Measurements from ENCODE around the gene PDZD7. TPM values are rescaled to one million over a fixed set of nuclear protein-coding genes. Genes with fewer than 3 reads are reported as not detected.

The PDZD7 gene
- total RNA-seq, 6 experiments from 2014 or later = 1.1 to 1.9 (median 1.2) TPM

DNA sequence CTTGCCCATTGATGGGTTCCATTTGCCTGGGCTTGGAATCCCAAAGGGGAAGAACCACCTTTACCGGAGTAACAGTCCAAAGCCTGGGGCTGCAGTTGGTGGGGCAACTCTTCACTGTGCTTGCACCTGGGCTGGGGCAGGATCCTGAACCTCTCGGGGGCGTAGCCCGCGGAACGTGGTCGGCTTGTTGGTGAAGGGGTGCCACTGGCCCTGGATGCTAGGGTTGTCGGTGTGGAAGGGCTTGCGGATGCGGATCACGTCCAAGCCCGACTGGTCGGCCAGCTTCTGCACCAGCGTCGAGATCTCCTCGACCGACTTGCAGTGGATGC lies 44.3 kb downstream of the PDZD7 start:
- Mint-ChIP-seq H3K9me3 (no peaks in the 10 kb centered on the region), H3K36me3 (ENCODE audit: low read depth) (peaks cover 21% of the 10 kb centered on the region), H3K4me1 (ENCODE audit: low read depth) (peaks cover 27% of the 10 kb centered on the region), H3K27me3 (ENCODE audit: insufficient read depth) (no peaks in the 10 kb centered on the region; the same call in 1 of the 2 replicates), H3K27ac (0 out of 2 replicates have a peak overlapping the region, but pooled peaks have one; percentile 85), H3K4me3 (peak overlapping the region; percentile 99)
- no peak for DNase-seq
- TF ChIP-seq, protein P1, sequence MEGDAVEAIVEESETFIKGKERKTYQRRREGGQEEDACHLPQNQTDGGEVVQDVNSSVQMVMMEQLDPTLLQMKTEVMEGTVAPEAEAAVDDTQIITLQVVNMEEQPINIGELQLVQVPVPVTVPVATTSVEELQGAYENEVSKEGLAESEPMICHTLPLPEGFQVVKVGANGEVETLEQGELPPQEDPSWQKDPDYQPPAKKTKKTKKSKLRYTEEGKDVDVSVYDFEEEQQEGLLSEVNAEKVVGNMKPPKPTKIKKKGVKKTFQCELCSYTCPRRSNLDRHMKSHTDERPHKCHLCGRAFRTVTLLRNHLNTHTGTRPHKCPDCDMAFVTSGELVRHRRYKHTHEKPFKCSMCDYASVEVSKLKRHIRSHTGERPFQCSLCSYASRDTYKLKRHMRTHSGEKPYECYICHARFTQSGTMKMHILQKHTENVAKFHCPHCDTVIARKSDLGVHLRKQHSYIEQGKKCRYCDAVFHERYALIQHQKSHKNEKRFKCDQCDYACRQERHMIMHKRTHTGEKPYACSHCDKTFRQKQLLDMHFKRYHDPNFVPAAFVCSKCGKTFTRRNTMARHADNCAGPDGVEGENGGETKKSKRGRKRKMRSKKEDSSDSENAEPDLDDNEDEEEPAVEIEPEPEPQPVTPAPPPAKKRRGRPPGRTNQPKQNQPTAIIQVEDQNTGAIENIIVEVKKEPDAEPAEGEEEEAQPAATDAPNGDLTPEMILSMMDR (IDR thresholded peaks at IDR 0.05) = no peak

DNA sequence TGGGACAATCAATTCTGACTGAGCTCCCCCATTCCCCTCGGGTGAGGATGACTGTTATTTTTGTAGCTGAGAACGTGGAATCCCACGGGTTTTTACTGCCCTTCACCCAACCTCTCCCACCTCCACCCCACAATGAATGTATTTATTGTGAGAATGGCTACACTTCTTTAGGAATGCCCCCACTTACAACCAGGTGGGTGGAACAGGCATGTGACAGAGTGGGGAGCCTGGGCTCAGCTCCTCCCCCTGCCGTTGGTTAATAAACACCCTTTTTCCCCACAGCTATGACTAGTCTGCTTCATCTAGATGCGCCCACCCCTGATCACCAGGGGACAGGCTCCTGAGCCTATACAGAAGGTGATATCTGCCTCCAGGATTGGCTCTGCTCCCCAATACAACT lies 45.6 kb downstream of the PDZD7 start:
- Mint-ChIP-seq H3K36me3 (ENCODE audit: low read depth) (peaks cover 10% of the 10 kb centered on the region), H3K4me1 (ENCODE audit: low read depth) (peaks cover 24% of the 10 kb centered on the region), H3K27me3 (ENCODE audit: insufficient read depth) (no peaks in the 10 kb centered on the region; the same call in 1 of the 2 replicates), H3K9me3 (no peaks in the 10 kb centered on the region), H3K27ac (no peak overlapping the region), H3K4me3 (no peak overlapping the region)
- TF ChIP-seq, protein P1 (IDR thresholded peaks at IDR 0.05) = no peak; the same call in 1 of the 2 replicates
- no peak for DNase-seq

DNA sequence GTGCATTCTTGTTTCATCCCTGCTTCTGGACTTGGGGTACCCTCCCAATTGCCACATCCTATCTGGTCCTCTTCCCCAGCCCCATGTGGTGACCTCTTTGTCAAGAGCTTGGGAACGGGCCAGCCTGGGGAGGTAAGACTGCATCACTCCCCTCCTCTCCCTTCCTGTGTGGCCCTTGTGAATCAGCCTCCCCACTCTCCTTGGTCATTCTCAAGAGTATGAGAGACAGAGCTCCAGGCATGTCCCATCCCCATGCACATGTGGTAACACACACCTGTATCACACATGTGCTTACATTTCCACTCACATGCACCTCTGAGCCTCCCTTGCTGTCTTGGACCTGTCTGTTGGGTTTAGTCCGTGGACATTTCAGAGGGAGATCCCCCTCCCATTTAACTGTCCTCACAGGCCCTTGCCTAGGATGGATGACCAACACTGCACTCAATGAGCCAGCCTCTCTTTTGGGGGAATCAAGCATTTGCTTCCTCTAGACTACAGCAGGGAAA lies 46.2 kb downstream of the PDZD7 start:
- H3K27me3 Mint-ChIP-seq (ENCODE audit: insufficient read depth) = no peaks in the 10 kb centered on the region; the same call in 1 of the 2 replicates
- no peaks in the 10 kb centered on the region for H3K9me3 Mint-ChIP-seq
- H3K36me3 Mint-ChIP-seq (ENCODE audit: low read depth) = peaks cover 9% of the 10 kb centered on the region
- H3K27ac Mint-ChIP-seq = no peak overlapping the region; the same call in 1 of the 2 replicates
- peaks cover 23% of the 10 kb centered on the region for H3K4me1 Mint-ChIP-seq (ENCODE audit: low read depth)
- TF ChIP-seq, protein P1 (IDR thresholded peaks at IDR 0.05) = no peak
- DNase-seq = no peak
- H3K4me3 Mint-ChIP-seq = no peak overlapping the region; the same call in 1 of the 2 replicates

DNA sequence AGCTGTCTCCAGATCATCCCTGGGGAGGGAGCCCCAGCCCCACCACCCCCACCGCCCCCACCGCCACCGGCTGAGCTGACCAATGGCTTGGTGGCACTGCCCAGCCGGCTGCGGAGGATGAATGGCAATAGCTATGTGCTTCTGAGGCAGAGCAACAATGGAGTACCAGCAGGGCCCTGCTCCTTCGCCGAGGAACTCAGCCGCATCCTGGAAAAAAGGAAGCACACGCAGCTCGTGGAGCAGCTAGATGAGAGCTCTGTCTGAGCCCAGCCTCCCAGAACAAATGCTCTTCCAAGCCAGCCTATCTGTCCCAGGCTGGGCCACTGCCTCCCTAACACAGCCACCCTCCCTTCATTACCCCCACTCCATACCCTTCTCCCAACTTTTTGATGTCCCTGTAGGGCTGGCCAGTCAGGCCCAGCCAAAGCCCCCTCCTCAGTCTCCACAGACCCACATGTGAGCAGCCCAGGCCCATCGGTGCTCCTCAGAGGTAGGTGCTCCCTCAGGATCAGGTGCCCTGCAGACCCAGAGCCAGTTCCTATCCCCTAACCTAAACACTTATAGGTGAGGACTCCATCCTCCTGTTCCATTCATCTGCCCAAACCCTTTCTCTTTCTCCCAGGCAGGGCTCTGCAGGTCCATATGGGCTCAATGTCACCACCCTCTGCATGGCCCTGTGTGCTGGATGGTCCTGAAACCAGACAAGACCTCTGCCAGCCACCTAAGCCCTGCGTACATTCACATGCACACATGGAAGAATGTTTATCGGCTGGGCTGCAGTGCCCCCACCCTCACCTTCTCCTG lies 46.9 kb downstream of the PDZD7 start:
- Mint-ChIP-seq H3K27me3 (ENCODE audit: insufficient read depth) (no peaks in the 10 kb centered on the region; the same call in 1 of the 2 replicates), H3K4me1 (ENCODE audit: low read depth) (peaks cover 23% of the 10 kb centered on the region), H3K4me3 (no peak overlapping the region), H3K9me3 (no peaks in the 10 kb centered on the region), H3K27ac (no peak overlapping the region), H3K36me3 (ENCODE audit: low read depth) (peaks cover 9% of the 10 kb centered on the region)
- TF ChIP-seq, protein P1 (IDR thresholded peaks at IDR 0.05) = no peak
- DNase-seq = no peak

DNA sequence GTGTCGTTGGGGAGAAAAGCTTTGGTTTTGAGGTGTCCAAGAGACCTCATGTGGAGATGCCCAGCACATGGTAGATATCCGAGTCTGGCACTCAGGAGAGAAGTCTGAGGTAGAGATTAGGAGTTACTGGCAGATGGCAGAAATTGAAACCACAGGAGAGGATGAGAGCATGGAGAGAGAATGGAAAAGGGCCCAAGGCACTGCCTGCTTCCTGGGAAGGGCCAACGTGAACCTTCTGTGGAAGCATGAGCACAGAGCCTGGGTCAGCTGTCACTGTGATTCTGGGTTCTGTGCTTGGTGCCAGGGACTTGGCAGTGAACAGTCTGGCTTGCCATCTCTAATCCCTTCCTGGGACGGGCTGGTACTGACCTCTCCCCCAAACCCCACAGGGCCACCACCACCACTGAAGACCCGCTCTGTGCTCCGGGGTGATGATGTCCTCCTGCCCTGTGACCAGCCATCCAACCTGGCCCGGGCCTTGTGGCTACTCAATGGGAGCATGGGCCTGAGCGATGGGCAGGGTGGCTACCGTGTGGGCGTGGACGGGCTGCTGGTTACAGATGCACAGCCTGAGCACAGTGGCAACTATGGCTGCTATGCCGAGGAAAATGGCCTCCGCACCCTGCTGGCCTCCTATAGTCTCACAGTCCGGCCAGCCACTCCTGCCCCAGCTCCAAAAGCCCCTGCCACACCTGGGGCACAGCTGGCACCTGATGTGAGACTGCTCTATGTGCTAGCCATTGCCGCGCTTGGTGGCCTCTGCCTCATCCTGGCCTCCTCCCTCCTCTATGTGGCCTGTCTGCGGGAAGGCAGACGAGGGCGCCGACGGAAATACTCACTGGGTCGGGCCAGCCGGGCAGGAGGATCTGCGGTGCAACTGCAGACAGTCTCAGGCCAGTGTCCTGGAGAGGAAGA lies 47.8 kb downstream of the PDZD7 start:
- H3K4me3 Mint-ChIP-seq = no peak overlapping the region
- TF ChIP-seq, protein P1 (IDR thresholded peaks at IDR 0.05) = no peak

More for the DNA sequence above, 47.8 kb downstream of the PDZD7 start:
- Mint-ChIP-seq H3K27me3 (ENCODE audit: insufficient read depth) (no peaks in the 10 kb centered on the region; the same call in 1 of the 2 replicates), H3K4me1 (ENCODE audit: low read depth) (peaks cover 21% of the 10 kb centered on the region), H3K36me3 (ENCODE audit: low read depth) (peaks cover 9% of the 10 kb centered on the region), H3K27ac (no peak overlapping the region), H3K9me3 (no peaks in the 10 kb centered on the region)
- DNase-seq = no peak
